Kidney capillary endothelial cell (primary cell): ENCODE measurements around the gene ZNF878.
"Not testable (repeated sequence)": the region's sequence is repeated elsewhere in the genome, so short reads cannot be mapped to it uniquely, and the experiment has no call there.

Experiments used
- DNase-seq: peaks from one replicate; pipeline ENCODE4 v3.0.0-alpha.2; 2018; ENCODE audit warnings: low spot score

The ZNF878 gene

DNA sequence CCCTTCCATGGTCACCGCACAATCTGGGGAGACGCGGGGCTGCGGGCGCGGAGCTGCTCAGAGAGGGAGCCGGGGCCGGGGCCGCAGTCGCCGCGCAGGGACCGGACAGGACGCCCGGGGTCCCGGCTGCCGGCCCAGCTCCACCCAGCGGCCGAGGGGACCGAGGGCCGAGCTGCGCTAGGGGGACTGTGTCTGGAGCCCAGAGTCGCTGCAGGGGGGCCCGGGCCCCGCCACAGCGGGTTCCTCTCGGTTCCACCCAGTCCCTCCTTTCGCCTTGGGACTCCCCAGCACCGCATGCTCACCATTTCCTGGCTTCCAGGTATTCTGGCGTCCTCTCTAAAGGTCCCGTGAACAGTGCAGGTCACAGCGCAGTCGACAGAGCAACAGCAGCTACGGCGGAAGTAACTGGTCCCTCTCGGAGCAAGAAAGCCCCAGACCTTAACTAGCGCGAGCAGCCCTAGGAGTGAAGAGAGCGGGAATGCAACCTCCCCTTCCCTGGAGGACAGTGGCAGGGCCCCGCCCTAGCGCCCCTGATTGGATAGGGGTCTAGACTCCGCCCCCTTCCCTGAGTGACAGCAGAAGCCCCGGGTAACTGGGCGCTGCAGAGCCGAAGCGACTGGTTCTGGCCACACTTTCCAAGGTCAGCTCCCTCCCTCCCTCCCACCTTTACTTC lies at the start of gene ZNF878:
Gene ZNF878 (minus strand): TSS at position 465 of the 673 bp plus-strand sequence. CDS start 160 bp downstream, at position 305.
- peak; percentile 44 for DNase-seq

DNA sequence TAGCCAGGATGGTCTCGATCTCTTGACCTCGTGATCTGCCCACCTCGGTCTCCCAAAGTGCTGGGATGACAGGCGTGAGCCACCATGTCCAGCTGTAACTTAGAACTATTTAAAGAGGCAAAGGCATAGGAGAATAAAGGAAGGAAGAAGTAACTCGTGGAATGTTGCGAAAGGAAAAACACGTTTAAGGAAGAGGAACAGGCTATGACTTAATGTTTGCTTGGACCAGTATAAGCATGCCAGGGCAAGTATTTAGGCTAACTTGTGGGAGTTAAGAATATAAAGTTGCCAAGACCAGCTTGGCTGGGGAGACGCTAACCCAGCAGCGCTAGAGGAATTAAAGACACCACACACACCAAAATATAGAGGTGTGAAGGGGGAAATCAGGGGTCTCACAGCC lies 45.3 kb upstream of the ZNF878 start:
- no peak for DNase-seq

DNA sequence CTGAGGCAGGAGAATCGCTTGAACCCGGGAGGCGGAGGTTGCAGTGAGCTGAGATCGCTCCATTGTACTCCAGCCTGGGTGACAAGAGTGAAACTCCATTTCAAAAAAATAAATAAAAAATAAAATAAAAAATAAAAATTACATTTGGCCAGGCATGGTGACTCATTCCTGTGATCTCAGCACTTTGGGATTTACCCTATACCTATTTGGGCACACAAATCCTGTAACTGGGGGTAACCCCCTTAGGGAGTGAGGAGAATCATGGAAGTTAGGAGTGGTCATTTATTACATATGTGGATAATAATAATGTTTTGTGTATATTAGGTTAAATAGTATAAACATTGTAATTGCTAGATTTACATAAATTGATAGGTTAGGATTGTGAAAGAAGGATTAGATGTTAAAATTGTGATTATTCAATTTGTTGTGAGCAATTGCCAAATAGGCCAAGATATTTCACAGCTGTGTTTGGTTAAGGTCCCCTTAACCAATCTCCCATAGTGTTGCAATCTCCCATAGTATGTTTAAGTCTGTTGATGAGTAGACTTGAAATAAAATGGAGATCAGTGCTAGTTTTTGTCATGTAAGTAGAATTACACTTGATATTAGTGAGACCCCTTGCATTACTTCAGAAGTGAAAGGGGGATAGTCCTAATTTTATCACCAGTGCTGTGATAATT lies 42.5 kb upstream of the ZNF878 start:
- DNase-seq: no peak

DNA sequence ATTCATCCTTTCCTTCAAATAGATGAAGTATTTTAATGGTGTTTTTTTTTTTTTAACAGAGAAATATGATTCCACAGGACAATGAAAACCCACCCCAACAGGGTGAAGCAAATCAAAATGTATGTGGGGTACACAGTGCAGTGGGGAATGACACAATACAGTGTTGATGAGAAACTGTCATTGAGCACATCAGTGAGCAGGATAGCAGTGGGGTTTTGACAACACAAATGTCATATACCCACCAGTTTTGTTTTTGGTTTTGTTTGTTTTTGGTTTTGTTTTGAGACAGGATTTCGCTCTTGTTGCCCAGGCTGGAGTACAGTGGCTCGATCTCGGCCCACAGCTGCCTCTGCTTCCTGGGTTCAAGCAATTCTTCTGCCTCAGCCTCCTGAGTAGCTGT lies 41.0 kb upstream of the ZNF878 start:
- no peak for DNase-seq

DNA sequence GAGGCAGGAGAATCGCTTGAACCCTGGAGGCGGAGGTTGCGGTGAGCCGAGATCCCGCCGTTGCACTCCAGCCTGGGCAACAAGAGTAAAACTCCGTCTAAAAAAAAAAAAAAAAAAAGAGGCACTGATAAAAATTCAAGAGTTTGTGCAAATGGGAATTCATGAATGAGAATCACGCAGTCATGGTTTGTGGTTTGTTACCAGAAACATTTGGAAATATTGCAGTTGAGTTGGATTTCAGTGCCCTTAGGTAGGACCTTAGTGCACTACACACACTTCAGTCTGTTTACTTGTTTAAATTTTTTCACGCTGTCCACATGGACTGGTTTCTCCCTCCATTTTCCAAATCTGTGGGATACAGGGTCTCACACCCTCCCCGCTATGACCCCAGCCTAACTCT lies 40.2 kb upstream of the ZNF878 start:
- no peak for DNase-seq

DNA sequence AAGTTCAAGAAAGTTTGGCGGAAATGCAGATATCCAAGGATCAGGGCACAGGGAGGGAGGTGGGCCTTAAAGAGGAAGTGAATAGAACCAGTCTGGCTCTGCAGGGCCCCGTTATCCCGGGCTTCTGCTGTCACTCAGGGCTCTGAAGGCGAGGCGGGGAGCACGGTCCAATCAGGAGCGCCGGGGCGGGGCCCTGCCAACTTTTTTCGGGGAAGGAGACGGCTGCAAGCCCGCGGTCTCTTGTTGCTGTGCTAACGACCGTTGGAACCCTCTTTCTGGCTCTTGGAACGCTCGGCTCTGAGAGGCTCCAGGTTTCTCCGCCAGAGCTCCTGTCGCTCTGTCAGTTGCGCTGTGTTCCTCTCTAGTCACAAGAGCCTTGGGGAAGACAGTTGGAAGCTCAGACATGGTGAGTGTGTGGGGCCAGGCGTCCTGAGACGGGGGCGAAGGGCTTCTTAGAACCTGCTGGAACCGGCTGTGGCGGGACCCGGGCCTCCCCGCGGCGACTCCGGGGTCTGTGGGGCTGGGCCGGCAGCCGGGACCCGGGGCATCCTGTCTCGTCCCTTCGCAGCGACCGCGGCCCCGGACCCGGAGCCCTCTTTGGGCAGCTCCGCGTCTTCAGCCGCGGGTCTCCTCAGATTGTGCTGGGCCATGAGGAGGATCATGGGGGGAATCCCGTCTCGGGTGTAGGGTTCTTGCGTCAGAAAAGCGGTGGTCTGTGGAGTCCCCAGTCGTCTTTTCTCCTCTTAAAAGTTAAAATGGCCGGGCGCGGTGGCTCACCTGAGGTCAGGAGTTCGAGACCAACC lies 39.5 kb upstream of the ZNF878 start:
- peak; percentile 73 for DNase-seq

DNA sequence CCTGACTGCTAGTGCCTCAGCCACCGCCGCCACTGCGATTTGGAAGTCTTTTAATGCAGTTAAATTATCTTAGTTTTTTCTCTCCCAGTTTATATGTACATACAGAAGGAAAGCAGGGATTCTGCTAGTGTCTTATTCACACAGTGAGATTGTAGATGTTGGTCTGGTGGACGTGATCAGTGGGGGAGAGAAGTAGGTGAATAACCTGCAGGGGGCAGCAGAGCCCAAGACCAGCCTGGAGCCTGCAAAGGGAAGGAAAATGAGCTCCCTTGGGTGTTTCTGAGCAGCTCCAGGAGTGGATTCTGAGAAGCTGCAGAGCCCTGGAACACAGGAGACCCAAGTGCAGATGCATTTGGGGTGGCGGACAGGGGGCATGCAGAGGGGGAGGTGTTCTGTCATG lies 38.0 kb upstream of the ZNF878 start:
- DNase-seq: peak; percentile 25

DNA sequence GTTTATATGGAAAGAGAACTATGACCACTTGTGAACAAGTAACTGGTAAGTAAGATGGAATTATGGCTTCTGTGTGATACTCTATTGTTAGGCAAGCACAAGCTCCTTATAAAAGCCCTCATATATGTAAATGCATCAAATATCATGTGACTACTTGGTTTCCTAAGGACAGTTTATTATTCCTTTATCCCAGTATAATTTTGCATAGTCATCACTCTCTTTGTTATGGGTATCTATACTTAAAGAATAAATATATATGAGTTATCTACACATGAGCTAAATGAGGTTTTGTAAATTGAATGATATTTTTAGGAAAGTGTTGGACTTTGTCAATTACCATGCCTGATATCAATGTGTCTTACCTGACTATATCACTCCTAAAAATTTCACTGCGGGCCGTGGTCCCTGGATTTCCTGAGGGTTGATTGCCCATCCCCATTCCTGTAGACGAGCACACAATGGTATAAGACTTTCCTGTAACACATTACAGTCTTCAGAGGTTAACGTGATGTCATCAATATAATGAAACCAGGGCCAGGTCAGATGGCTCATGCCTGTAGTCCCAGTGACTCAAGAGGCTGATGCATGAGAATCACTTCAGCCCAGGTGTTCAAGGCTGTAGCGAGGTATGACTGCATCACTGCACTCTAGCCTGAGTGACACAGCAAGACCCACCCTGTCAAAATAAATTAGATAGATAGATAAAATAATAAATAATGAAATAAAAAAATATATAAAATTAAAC lies 32.5 kb upstream of the ZNF878 start:
- no peak for DNase-seq

DNA sequence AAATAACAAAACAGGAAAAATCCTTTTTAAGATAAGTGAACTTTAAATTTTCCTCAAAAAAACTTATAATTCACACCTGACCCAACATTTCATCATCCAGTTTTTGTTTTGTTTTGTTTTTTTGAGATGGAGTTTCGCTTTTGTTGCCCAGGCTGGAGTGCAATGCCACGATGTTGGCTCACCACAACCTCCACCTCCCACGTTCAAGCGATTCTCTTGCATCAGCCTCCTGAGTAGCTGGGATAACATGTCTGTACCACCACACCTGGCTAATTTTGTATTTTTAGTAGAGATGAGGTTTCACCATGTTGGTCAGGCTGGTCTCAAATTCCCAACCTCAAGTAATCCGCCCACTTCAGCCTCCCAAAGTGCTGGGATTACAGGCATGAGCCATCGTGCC lies 30.6 kb upstream of the ZNF878 start:
- DNase-seq: not testable (repeated sequence)

DNA sequence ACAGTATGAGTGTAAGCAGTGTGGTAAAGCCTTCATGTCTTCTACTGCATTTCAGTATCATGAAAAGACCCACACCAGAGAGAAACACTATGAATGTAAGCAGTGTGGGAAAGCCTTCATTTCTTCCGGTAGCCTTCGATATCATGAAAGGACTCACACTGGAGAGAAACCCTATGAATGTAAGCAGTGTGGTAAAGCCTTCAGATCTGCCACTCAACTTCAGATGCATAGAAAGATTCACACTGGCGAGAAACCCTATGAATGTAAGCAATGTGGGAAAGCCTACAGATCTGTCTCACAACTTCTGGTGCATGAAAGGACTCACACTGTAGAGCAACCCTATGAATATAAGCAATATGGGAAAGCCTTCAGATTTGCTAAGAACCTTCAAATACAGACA lies 24.6 kb upstream of the ZNF878 start:
- DNase-seq: no peak

DNA sequence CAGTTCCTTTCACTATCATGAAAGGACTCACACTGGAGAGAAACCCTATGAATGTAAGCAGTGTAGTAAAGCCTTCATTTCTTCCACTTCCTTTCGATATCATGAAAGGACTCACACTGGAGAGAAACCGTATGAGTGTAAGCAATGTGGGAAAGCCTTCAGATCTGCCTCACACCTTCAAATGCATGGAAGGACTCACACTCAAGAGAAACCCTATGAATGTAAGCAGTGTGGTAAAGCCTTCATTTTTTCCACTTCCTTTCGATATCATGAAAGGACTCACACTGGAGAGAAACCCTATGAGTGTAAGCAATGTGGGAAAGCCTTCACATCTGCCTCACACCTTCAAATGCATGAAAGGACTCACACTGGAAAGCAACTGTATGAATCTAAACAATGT lies 23.6 kb upstream of the ZNF878 start:
- DNase-seq: not testable (repeated sequence)

DNA sequence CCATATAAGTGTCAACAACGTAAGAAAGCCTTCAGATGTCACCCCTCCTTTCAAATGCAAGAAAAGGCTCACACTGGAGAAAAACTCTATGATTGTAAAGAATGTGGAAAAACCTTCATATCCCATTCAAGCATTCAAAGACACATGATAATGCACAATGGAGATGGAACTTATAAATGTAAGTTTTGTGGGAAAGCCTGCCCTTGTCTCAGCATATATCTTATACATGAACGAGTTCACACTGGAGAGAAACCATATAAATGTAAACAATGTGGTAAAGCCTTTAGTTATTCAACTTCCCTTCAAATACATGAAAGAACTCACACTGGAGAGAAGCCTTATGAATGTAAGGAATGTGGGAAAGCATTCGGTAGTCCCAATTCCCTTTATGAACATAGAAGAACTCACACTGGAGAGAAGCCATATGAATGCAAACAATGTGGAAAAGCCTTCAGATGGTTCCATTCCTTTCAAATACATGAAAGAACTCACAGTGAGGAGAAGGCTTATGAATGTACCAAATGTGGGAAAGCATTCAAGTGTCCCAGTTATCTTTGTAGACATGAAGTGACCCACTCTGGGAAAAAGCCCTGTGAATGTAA lies 22.9 kb upstream of the ZNF878 start:
- DNase-seq: no peak

DNA sequence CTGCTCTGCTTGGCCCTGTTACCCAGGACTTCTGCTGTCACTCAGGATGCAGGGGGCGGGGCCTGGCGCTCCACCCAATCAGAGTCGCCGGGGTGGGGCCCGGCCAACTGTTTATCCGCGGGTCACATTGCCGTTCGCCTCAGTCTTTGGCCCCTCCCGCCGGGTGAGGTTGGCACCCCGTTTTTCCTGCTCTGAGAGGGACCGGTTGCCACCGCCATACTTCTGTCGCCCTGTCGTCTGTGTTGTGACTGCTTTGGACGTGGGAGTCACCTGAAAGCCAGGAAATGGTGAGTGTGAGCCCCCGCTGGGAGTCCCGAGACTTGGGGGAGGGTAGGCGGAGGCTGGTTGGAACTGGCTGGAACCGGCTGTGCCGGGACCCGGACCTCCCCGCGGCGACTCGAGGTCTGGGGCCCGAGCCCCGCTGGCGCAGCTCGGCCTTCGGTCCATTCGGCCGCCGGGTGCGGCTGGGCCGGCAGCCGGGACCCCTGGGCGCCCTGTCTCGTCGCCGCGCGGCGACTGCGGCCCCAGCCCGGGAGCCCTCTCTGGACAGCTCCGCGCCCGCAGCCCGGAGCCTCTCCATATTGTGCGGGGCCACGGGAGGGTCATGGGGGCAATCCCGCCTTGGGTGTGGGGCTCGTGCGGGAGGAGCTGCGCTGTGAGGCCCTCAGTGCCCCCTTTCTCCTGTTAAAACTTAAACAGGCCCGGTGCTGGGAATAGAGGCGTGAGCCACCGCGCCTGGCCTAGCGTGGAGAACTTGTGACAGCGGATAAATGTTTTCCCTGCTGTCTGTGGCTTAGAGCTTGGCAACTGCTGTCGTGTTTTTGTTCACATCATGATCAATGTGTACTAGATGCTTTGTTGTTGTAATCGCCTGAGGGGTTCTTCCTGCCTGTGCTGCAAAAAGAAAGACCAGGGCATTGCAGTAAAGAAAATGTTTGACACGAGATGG lies 12.1 kb upstream of the ZNF878 start, which contains the start of gene ZNF844:
Gene ZNF844 (plus strand): TSS at position 142 of the 949 bp plus-strand sequence. CDS start 143 bp downstream, at position 285.
- peak; percentile 68 for DNase-seq

DNA sequence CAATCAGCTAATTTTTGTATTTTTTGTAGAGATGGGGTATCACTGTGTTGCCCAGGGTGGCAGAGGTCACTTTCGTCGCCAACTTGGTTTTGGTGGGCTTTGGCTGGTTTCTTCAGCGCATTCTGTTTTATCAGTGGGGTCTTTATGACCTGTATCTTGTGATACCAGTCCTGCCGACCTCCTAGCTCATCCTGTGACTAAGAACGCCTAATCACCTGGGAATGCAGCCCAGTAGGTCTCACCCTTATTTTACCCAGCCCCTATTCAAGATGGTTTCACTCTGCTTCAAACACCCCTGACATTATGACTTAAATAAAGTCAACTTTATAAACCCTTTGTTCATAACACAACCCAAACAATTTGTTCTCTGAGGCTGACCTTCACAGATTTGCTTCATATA lies 3.0 kb upstream of the ZNF878 start:
- DNase-seq: no peak

DNA sequence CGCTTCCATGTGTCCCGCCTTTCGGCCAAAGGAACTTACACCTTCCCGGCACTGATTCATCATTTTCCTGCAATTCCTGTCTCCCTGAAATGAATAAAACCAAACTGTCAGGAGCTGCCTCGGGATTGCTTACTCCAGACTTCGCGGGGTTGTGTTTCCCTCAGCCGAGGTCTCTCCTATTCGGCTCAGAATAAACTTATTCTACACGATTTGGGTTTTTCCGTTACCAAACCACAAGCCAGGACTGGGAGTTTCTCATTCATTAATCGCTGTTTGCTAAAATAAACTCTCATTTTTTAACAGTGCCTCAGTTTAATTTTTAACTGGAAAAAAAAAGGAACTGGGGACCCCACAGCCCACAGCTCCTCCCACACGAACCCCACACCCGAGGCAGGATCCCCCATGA lies 667 bp downstream of the ZNF878 start:
- DNase-seq: peak; percentile 15

DNA sequence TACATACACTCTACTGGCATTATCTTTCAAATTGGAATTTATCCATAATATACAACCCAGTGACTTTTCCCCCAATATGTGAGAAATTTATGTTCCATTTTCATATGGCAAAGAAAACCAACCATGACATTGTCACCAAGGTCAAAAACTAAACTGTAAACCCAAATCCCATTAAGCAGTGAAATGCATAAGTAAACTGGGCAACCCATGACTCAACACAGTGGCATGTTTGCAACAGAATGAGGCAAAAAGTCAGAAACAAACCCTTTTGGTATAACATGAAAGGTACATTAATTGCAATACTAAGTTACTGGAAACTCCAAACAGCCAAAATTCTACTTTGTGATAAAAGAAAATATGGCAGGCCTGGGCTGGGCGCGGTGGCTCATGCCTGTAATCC lies 4.9 kb downstream of the ZNF878 start:
- no peak for DNase-seq

DNA sequence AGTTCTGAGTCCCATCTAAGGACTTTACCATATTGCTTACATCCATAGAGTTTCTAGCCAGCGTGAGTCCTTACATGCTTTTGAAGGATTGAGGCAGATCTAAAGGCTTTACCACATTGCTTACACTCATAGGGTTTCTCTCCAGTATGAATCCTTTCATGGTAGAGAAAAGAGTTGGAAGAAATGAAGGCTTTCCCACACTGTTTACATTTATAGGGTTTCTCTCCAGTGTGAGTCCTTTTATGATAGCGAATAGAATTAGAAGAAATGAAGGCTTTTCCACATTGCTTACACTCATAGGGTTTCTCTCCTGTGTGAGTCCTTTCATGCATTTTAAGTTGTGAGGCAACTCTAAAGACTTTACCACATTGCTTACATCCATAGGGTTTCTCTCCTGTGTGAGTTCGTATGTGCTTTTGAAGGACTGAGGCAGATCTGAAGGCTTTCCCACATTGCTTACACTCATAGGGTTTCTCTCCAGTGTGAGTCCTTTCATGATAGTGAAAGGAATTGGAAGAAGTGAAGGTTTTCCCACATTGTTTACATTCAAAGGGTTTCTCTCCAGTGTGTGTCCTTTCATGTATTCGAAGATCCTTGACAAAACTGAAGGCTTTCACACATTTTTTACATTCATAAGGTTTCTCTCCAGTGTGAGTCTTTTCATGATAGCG lies 8.9 kb downstream of the ZNF878 start:
- DNase-seq: no peak

DNA sequence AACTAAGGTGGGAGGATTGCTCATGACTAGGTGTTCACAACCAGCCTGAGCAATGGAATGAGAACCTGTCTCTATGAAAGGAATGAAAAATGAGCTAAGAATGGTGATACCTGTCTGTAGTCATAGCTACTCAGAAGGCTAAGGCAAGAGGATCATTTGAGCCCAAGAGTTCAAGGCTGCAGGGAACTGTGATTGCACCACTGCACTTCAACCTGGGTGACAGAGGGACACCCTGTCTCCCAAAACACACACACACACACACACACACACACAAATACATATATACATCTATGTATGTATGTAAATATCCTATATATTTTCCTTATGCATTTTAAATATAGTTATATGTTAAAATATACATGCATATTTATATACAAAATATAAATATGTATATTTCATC lies 9.9 kb downstream of the ZNF878 start:
- DNase-seq: no peak

DNA sequence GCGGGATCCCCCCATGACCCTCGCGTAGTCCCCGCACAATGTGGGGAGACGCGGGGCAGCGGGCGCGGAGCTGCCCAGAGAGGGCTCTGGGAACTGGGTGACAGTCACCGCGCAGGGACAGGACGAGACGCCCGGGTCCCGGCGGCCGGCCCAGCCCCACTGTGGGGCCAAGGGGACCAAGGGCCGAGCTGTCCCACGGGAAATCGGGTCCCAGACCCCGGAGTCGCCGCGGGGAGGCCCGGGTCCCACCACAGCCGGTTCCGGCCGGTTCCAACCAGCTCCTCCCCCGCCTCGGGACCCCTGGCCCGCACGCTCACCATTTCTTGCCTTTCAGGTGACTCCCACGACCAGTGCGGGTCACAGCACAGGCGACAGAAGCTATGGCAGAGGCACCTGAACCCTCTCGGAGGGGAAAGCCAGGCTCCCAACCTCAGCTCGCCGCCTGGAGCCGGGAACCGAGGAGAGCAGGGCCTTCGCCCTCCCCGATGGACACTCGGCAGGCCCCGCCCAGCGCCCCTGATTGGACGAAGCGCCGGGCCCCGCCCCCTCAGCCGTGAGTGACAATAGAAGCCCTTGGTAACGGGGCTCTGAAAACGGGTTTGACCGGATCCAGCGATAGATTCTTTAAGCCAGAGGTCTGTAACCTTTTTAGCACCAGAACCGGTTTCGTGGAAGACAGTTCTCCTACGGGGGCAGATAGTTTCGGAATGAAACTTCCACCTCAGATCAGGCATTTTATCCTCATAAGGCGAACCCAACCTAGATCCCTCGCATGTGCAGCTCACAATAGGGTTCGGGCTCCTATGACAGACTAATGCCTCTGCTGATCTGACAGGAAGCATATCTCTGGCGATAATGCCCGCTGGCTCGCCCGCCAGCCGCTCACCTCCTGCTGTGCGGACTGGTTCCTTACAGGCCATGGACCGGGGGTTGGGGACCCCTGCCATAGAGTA lies 17.3 kb downstream of the ZNF878 start, which contains the start of gene ZNF433:
Gene ZNF433 (minus strand): TSS at position 460 of the 953 bp plus-strand sequence. CDS start 140 bp downstream, at position 320.
- DNase-seq: peak; percentile 82
